MM.1S (cell line): ENCODE measurements around the gene FHDC1.

Experiments used
- CTCF ChIP-seq: fragments of 300-600 bp; sonication (generic); IDR thresholded peaks from 2 replicates; pipeline ENCODE4 v1.5.1; 2016; ENCODE audit warnings: antibody characterized with exemption, low read length, mixed read lengths
- EZH2 ChIP-seq: fragments of 300-600 bp; sonication (generic); optimal IDR thresholded peaks from 2 replicates; pipeline ENCODE3; 2017; ENCODE audit warnings: low read depth, mild to moderate bottlenecking, antibody characterized with exemption, low read length, mixed read lengths

GRCh38 chr4:152938237-152938947 is 2.3 kb downstream of the FHDC1 start:
- TF ChIP-seq CTCF (no peak), EZH2 (no peak)
